GM08714 (cell line): ENCODE measurements around the gene CFAP141.
"Not testable (repeated sequence)": the region's sequence is repeated elsewhere in the genome, so short reads cannot be mapped to it uniquely, and the experiment has no call there.

Source experiments
- H3K4me3 ChIP-seq: fragments of 200-500 bp; sonication (Bioruptor generic); 2 replicates; pipeline ENCODE4 v1.5.1; 2014; ENCODE audit warnings: mild to moderate bottlenecking, low read length, inconsistent platforms
- ZNF274 ChIP-seq: IDR thresholded peaks from 2 replicates; pipeline ENCODE4 v1.6.1; 2012; ENCODE audit warnings: mild to moderate bottlenecking, low read depth, low read length

The CFAP141 gene

GRCh38 chr1:154220970-154221277 is 14.8 kb upstream of the CFAP141 start:
- no peak for TF ChIP-seq ZNF274
- H3K4me3 ChIP-seq = peak overlapping the region; percentile 86

GRCh38 chr1:154220071-154220969 is 14.2 kb upstream of the CFAP141 start, which contains the start of gene UBAP2L:
Gene UBAP2L, plus strand, starts transcription at chr1:154220955. Its CDS starts 4,169 bp downstream, at chr1:154225124.
- peak within 1 kb of the TSS; percentile 99 for H3K4me3 ChIP-seq
- TF ChIP-seq ZNF274 = no peak

GRCh38 chr1:154219541-154219940 is 13.4 kb upstream of the CFAP141 start:
- H3K4me3 ChIP-seq = peak overlapping the region; percentile 99
- no peak for TF ChIP-seq ZNF274

DNA sequence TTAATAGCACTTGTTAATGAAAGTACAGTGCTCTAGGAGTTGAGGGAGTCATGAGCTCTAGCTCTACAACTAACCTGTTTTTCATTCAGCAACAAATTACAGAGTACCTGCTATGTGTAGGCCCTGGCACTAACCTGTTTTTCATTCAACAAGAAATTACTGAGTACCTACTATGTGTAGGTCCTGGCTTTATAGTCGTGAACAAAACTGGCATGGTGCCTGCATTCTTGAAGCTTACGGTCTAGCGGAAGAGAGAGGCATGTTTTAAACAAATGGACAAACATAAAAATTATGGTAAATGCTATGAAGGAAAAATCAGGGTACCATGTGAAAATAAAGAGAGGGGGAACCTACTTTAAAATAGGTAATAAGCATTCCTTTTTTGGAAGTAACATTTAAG is 12.4 kb upstream of the CFAP141 start:
- TF ChIP-seq ZNF274 = no peak
- peak overlapping the region; percentile 99 for H3K4me3 ChIP-seq

GRCh38 chr1:154213274-154213673 is 7.1 kb upstream of the CFAP141 start:
- TF ChIP-seq ZNF274 = no peak
- no peak overlapping the region for H3K4me3 ChIP-seq

- no peak overlapping the region for H3K4me3 ChIP-seq
- no peak for TF ChIP-seq ZNF274
Measured at GRCh38 chr1:154212083-154212482, 6.0 kb upstream of the CFAP141 start.

DNA sequence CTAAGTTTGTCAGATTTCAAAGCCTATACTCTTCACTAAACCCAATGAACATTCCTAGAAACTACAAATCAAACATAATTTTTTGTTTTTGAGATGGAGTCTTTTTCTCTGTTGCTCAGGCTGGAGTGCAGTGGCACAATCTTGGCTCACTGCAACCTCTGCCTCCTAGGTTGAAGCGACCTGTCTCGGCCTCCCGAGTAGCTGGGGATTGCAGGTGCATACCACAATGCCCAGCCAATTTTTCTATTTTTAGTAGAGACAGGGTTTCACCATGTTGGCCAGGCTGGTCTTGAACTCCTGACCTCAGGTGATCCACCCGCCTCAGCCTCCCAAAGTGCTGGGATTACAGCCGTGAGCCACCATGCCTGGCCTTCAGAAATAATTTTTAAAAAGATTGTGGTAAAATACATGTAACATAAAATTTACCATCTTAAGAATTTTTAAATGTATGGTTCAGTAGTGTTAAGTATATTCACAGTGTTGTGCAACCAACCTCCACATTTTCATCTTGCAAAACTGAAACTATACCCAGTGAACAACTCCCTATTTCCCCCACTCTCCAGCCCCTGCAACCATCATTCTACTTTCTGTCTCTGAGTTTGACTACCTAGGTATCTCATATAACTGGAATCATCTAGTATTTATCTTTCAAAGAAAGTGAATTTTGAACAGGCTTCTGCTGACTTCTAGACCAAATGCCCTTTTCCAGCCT is 2.7 kb upstream of the CFAP141 start:
- TF ChIP-seq ZNF274 = no peak

GRCh38 chr1:154207262-154207661 is 1.1 kb upstream of the CFAP141 start:
- TF ChIP-seq ZNF274 = no peak
- H3K4me3 ChIP-seq = no peak overlapping the region

More for the DNA sequence above, 2.7 kb upstream of the CFAP141 start:
- no peak overlapping the region for H3K4me3 ChIP-seq

GRCh38 chr1:154205778-154206177 is 355 bp downstream of the CFAP141 start:
- H3K4me3 ChIP-seq = not testable (repeated sequence)

DNA sequence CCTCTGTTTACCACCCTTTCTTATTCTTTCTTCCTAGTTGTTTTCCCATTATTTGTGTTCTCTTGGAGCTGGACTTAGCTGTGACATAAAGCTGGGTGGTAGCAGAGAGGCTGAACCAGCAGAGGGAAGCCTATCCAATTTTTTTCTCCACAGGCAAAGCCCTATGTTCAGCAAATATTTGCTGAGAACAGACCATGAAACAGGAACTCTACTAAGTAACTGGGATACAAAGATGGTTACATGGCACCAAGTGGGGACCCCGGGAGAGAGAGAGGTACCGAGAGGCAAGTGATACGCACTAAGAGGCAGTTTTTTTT is 6.6 kb downstream of the CFAP141 start:
- TF ChIP-seq ZNF274 = no peak
- H3K4me3 ChIP-seq = no peak overlapping the region

GRCh38 chr1:154198756-154199562 is 7.2 kb downstream of the CFAP141 start:
- no peak for TF ChIP-seq ZNF274
- no peak overlapping the region for H3K4me3 ChIP-seq

GRCh38 chr1:154193821-154194220 is 12.3 kb downstream of the CFAP141 start:
- no peak for TF ChIP-seq ZNF274
- no peak overlapping the region for H3K4me3 ChIP-seq

- no peak for TF ChIP-seq ZNF274
- H3K4me3 ChIP-seq = no peak overlapping the region
Measured at GRCh38 chr1:154192476-154192875, 13.7 kb downstream of the CFAP141 start.

DNA sequence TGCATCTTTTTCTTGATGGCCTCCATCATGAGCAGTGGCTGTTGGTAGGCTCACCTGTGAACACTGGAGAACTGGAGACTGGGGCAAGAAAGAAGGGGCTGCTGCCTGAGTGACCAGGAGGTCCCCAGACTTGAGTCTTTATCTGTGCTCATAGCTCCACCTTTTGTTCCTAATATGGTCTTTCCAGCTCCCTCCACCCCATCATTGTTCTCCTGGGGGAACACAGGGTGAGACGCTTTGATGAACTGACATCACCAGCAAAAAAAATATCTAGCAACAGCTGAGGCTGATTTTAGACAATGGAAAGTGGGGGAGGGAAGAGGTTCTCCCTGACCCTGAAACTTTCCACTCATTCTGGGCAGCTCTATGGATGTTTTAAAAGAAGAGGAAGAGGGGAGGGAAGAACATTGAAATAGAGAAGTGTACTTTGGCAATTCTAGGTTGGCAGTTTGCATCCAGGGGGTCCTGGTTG is 14.1 kb downstream of the CFAP141 start, which contains the start of gene TPM3:
TSS of gene TPM3 (minus strand) at position 111 of the 472 bp plus-strand sequence. CDS start at position 29, 82 bp downstream.
- H3K4me3 ChIP-seq = no peak within 1 kb of the TSS

DNA sequence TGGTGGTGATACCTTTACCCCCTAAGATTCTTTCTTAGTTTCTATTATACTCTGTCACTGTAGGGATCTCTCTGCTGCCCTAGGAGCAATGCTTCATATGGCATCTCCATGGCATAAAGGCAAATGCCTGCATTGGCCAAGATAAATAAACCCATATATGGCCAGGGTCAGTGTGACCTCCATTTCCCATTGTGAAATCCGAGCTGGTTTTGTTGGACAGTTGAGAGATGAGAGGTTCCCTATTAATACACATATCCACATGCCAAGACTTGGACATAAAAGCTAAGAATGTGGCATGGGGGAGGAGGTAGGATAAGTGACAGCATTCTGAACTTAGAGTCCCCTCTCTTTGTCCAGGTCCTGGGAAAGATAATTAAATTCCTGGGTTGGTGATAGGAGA is 15.6 kb downstream of the CFAP141 start:
- H3K4me3 ChIP-seq = no peak overlapping the region
- TF ChIP-seq ZNF274 = no peak

More for the DNA sequence above, 14.1 kb downstream of the CFAP141 start, which contains the start of gene TPM3:
- no peak for TF ChIP-seq ZNF274
